ENCODE data around the gene TAS2R46. TPM values are rescaled to one million over a fixed set of nuclear protein-coding genes. Genes with fewer than 3 reads are reported as not detected.

TAS2R46 gene
- total and polyA plus RNA-seq, 2 donors (not counting 1 experiment from before 2014, with no cell fraction given): 0.13 to 2.6 TPM

DNA sequence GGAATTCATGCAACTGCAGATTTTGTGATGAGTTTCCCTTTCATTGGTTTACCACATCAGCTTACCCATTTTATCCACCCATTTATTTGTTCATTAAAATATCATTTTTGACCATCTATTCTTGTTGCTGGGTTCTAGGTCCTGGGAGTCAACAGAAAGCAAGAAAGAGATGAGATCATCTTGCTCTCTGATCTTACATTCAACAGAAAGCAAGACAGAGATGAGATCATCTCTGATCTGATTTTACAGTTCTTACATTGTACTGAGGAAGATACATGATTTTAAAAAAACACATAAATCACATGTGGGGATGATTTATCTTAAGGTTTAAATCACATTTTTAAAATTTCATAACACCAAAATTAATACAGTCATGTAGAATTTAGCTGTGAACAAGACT, 2.3 kb downstream of the TAS2R46 start:
- POLR2A ChIA-PET: no interaction called here

DNA sequence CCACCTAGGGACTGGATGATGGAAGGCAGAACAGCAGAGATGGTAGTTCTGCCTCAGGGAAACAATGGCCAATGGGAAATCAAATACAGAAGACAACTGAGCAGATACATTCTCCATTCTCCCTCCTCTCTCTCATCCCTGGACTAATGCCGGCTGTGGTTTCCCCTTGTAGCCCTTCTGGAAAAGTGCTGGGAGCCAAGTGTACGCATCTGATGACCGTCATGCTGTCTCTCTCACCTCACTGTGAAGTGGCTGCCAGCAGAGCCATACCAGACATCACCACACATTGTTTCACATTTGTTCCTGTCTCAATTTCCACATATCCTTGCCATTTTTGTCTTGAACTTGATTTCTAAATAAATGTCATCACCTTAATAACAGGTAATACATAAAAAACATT, 3.1 kb downstream of the TAS2R46 start:
- H3K27me3 ChIP-seq (replicated peaks in 1 of 4; ENCODE audit: control extremely low read depth in 1 of 4, control insufficient read depth in 3 of 4, insufficient read depth in 4 of 4, low read length in 3 of 4): no peaks in the 10 kb centered on the region
- no peak for ATAC-seq (ENCODE audit: low read depth)
- Mint-ChIP-seq H3K4me3 (no peak overlapping the region), H3K27ac (no peak overlapping the region), H3K27me3 (no peaks in the 10 kb centered on the region), H3K9me3 (ENCODE audit: insufficient read depth) (no peaks in the 10 kb centered on the region), H3K4me1 (no peaks in the 10 kb centered on the region)
- no peak overlapping the region for H3K4me3 ChIP-seq (ENCODE audit: control extremely low read depth in 1 of 5, extremely low read depth in 1 of 5, insufficient read depth in 1 of 5, low read depth in 2 of 5, low read length in 4 of 5)
- H3K36me3 ChIP-seq (replicated peaks in 1 of 2; ENCODE audit: control extremely low read depth in 1 of 2, control insufficient read depth in 1 of 2, extremely low read depth in 1 of 2, insufficient read depth in 2 of 2, low read length in 1 of 2): no peaks in the 10 kb centered on the region
- CTCF ChIA-PET: no interaction called here
- no peaks in the 10 kb centered on the region for H3K9me3 ChIP-seq (ENCODE audit: control extremely low read depth in 1 of 3, control insufficient read depth in 2 of 3, insufficient read depth in 1 of 3, low read length in 2 of 3)
- H2AFZ ChIP-seq (ENCODE audit: insufficient read depth, low read depth, low read length, poor library complexity, severe bottlenecking): no peak overlapping the region
- WGBS (ENCODE audit: insufficient coverage): 97% methylated on average over 3 of the region's 3 CpGs
- H3K9ac ChIP-seq (ENCODE audit: low read length): no peak overlapping the region
- no peak for TF ChIP-seq EZH2 (IDR thresholded peaks at IDR 0.05; ENCODE audit: borderline replicate concordance, insufficient read depth, low read depth, low read length, poor library complexity, severe bottlenecking)
- TF ChIP-seq, protein P1, sequence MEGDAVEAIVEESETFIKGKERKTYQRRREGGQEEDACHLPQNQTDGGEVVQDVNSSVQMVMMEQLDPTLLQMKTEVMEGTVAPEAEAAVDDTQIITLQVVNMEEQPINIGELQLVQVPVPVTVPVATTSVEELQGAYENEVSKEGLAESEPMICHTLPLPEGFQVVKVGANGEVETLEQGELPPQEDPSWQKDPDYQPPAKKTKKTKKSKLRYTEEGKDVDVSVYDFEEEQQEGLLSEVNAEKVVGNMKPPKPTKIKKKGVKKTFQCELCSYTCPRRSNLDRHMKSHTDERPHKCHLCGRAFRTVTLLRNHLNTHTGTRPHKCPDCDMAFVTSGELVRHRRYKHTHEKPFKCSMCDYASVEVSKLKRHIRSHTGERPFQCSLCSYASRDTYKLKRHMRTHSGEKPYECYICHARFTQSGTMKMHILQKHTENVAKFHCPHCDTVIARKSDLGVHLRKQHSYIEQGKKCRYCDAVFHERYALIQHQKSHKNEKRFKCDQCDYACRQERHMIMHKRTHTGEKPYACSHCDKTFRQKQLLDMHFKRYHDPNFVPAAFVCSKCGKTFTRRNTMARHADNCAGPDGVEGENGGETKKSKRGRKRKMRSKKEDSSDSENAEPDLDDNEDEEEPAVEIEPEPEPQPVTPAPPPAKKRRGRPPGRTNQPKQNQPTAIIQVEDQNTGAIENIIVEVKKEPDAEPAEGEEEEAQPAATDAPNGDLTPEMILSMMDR (IDR thresholded peaks at IDR 0.05): no peak
- no peak overlapping the region for H3K27ac ChIP-seq (ENCODE audit: low read length in 2 of 2)
- H3K4me2 ChIP-seq (replicated peaks; ENCODE audit: low read depth, low read length, poor library complexity, severe bottlenecking): no peak overlapping the region
- H3K79me2 ChIP-seq (ENCODE audit: control insufficient read depth, insufficient read depth, low read length): peaks cover 21% of the 10 kb centered on the region
- POLR2A ChIA-PET: no interaction called here
- no peaks in the 10 kb centered on the region for H4K20me1 ChIP-seq (ENCODE audit: control insufficient read depth, insufficient read depth, low read length, poor library complexity, severe bottlenecking)
- intact Hi-C loops (cut with micrococcal nuclease): no loop called here
- no peak for DNase-seq
- no peaks in the 10 kb centered on the region for H3K4me1 ChIP-seq (ENCODE audit: control insufficient read depth in 2 of 2, insufficient read depth in 2 of 2, low read length in 2 of 2)

More for the DNA sequence above, 2.3 kb downstream of the TAS2R46 start:
- Histone ChIP-seq H3K79me2 (ENCODE audit: control insufficient read depth, insufficient read depth, low read length) (peaks cover 21% of the 10 kb centered on the region), H3K4me2 (replicated peaks; ENCODE audit: low read depth, low read length, poor library complexity, severe bottlenecking) (no peak overlapping the region), H2AFZ (ENCODE audit: insufficient read depth, low read depth, low read length, poor library complexity, severe bottlenecking) (no peak overlapping the region), H3K9me3 (ENCODE audit: control extremely low read depth in 1 of 3, control insufficient read depth in 2 of 3, insufficient read depth in 1 of 3, low read length in 2 of 3) (no peaks in the 10 kb centered on the region), H3K4me3 (ENCODE audit: control extremely low read depth in 1 of 5, extremely low read depth in 1 of 5, insufficient read depth in 1 of 5, low read depth in 2 of 5, low read length in 4 of 5) (no peak overlapping the region), H3K4me1 (ENCODE audit: control insufficient read depth in 2 of 2, insufficient read depth in 2 of 2, low read length in 2 of 2) (no peaks in the 10 kb centered on the region), H3K36me3 (replicated peaks in 1 of 2; ENCODE audit: control extremely low read depth in 1 of 2, control insufficient read depth in 1 of 2, extremely low read depth in 1 of 2, insufficient read depth in 2 of 2, low read length in 1 of 2) (no peaks in the 10 kb centered on the region), H3K9ac (ENCODE audit: low read length) (no peak overlapping the region), H4K20me1 (ENCODE audit: control insufficient read depth, insufficient read depth, low read length, poor library complexity, severe bottlenecking) (no peaks in the 10 kb centered on the region), H3K27ac (ENCODE audit: low read length in 2 of 2) (no peak overlapping the region), H3K27me3 (replicated peaks in 1 of 4; ENCODE audit: control extremely low read depth in 1 of 4, control insufficient read depth in 3 of 4, insufficient read depth in 4 of 4, low read length in 3 of 4) (no peaks in the 10 kb centered on the region)
- intact Hi-C loops (cut with micrococcal nuclease): no loop called here
- TF ChIP-seq EZH2 (IDR thresholded peaks at IDR 0.05; ENCODE audit: borderline replicate concordance, insufficient read depth, low read depth, low read length, poor library complexity, severe bottlenecking): no peak
- TF ChIP-seq, protein P1 (IDR thresholded peaks at IDR 0.05): no peak
- ATAC-seq (ENCODE audit: low read depth) (no peak), DNase-seq (no peak)
- no peaks in the 10 kb centered on the region for H3K9me3 Mint-ChIP-seq (ENCODE audit: insufficient read depth)
- H3K27me3 Mint-ChIP-seq: no peaks in the 10 kb centered on the region
- H3K4me3 Mint-ChIP-seq: no peak overlapping the region
- H3K27ac Mint-ChIP-seq: no peak overlapping the region
- CTCF ChIA-PET: no interaction called here
- H3K4me1 Mint-ChIP-seq: no peaks in the 10 kb centered on the region
